ENCODE results near the gene POR. TPM values are rescaled to one million over a fixed set of nuclear protein-coding genes. Genes with fewer than 3 reads are reported as not detected.

Gene POR
- total and polyA plus RNA-seq, 2 of the 8 experiments (the other 6 are each of a cell fraction or from before 2014, with no cell fraction given) = 98.7 to 144 TPM

GRCh38 chr7:75896803-75897327 is 18.1 kb upstream of the POR start:
- H3K79me1 ChIP-seq (ENCODE audit: low read depth, low read length) = no peaks in the 10 kb centered on the region
- no peaks in the 10 kb centered on the region for H3K79me2 ChIP-seq (ENCODE audit: control insufficient read depth in 1 of 2, insufficient read depth in 2 of 2, low read length in 2 of 2)
- no peak overlapping the region for H3K27ac ChIP-seq (ENCODE audit: low read depth, low read length)
- H3K9ac ChIP-seq (replicated peaks in 1 of 4; ENCODE audit: extremely low read depth in 1 of 4, low read depth in 3 of 4, low read length in 3 of 4) = no peak overlapping the region
- H2BK20ac ChIP-seq (ENCODE audit: low read length) = no peak overlapping the region
- no peak overlapping the region for H4K5ac ChIP-seq (ENCODE audit: insufficient read length, low read depth, low read length)
- no peak overlapping the region for H3K18ac ChIP-seq (ENCODE audit: extremely low read depth, low read length)
- no peaks in the 10 kb centered on the region for H3K27me3 ChIP-seq (replicated peaks in 1 of 4; ENCODE audit: control insufficient read depth in 3 of 4, extremely low read depth in 1 of 4, insufficient read depth in 3 of 4, low read length in 3 of 4)
- H3K23ac ChIP-seq (ENCODE audit: insufficient read length) = no peak overlapping the region
- no peak overlapping the region for H4K8ac ChIP-seq (ENCODE audit: extremely low read depth, insufficient read depth, low read length)
- H3K14ac ChIP-seq (ENCODE audit: insufficient read length) = no peak overlapping the region
- H4K20me1 ChIP-seq (replicated peaks in 1 of 2; ENCODE audit: control insufficient read depth in 1 of 2, insufficient read depth in 2 of 2, low read length in 2 of 2) = no peaks in the 10 kb centered on the region
- CTCF ChIA-PET (ENCODE audit: partially characterized antibody) = no interaction called here
- H3K9me3 ChIP-seq (ENCODE audit: insufficient read depth in 2 of 2, low read depth in 1 of 2, low read length in 1 of 2) = no peaks in the 10 kb centered on the region
- no peak overlapping the region for H2BK5ac ChIP-seq (ENCODE audit: low read depth, low read length)
- H3K36me3 ChIP-seq (ENCODE audit: control insufficient read depth in 2 of 4, insufficient read depth in 4 of 4, low read length in 3 of 4) = no peaks in the 10 kb centered on the region
- H2BK12ac ChIP-seq (ENCODE audit: low read depth, low read length) = no peak overlapping the region
- H2AK5ac ChIP-seq (ENCODE audit: low read depth, low read length) = no peak overlapping the region
- H3K23me2 ChIP-seq (ENCODE audit: low read depth, low read length) = no peaks in the 10 kb centered on the region
- H2BK15ac ChIP-seq (ENCODE audit: low read length) = 0 out of 2 replicates have a peak overlapping the region, but pooled peaks have one; percentile 40
- WGBS, 2 experiments (ENCODE audit: extremely low coverage in 1 of 2, insufficient coverage in 1 of 2, insufficient read length in 1 of 2, insufficient replicate concordance in 2 of 2, low coverage in 1 of 2, low lambda C conversion rate in 2 of 2, missing lambda C conversion rate in 1 of 2) = 83% methylated on average over 6 of the region's 6 CpGs; no CpG with 5 or more reads in 1 of the 2 experiments
- H3K4me2 ChIP-seq (ENCODE audit: insufficient read depth in 1 of 2, low read depth in 2 of 2, low read length in 2 of 2) = no peak overlapping the region
- H2AFZ ChIP-seq (ENCODE audit: low read length) = no peak overlapping the region
- no peak overlapping the region for H3K56ac ChIP-seq (replicated peaks; ENCODE audit: insufficient read length, low read depth, low read length)
- TF ChIP-seq FOSL1 (IDR thresholded peaks at IDR 0.05; ENCODE audit: insufficient read depth, low read depth, low read length) (no peak), KDM5A (IDR thresholded peaks at IDR 0.05; ENCODE audit: low read length) (no peak), PHF8 (conservative IDR thresholded peaks at IDR 0.05; ENCODE audit: low read depth, low read length) (no peak)
- H3K4me1 ChIP-seq (replicated peaks in 1 of 4; ENCODE audit: control insufficient read depth in 3 of 4, insufficient read depth in 4 of 4, low read length in 3 of 4) = peaks cover 0 to 5% (median 3%) of the 10 kb centered on the region in 4 experiments; a peak in 4 of 7 replicates
- no peak overlapping the region for H3K4ac ChIP-seq (replicated peaks; ENCODE audit: insufficient read length, low read depth, low read length)
- H2BK120ac ChIP-seq (replicated peaks; ENCODE audit: low read depth, low read length) = no peak overlapping the region
- POLR2A ChIA-PET (ENCODE audit: partially characterized antibody) = interaction anchor here (1.2 to 5.8 kb wide), 5 partner anchors 8 to 17 kb away, joined by 3 to 26 read pairs (median 5); partner anchors contain the start of gene POR
- no peak overlapping the region for H4K91ac ChIP-seq (replicated peaks; ENCODE audit: insufficient read length, low read length)
- H3K4me3 ChIP-seq (ENCODE audit: extremely low read depth in 1 of 4, insufficient read depth in 2 of 4, low read depth in 3 of 4, low read length in 4 of 4) = no peak overlapping the region
- no peak for FAIRE-seq
- no peak for DNase-seq (ENCODE audit: low read depth in 1 of 2, low spot score in 2 of 2)
